T-helper 2 cell treated with Interferon-gamma antibody and Interleukin-4, amounts not matched to agents 5 μg/mL and 100 μg/mL, for 36 hours (primary cell): Measurements from ENCODE around the gene CLIP3.

ENCODE experiments used
- DNase-seq: peaks from one replicate; pipeline ENCODE4 v3.0.0; 2021; ENCODE audit warnings: low spot score
- H3K27ac Mint-ChIP-seq: one replicate; pipeline ENCODE4 v1.8.0; 2021; ENCODE audit warnings: mild to moderate bottlenecking, mixed read lengths
- H3K27me3 Mint-ChIP-seq: one replicate; pipeline ENCODE4 v1.8.0; 2021; ENCODE audit warnings: low read depth, mixed read lengths
- H3K36me3 Mint-ChIP-seq: one replicate; pipeline ENCODE4 v1.8.0; 2021; ENCODE audit warnings: low read depth, mixed read lengths
- H3K4me1 Mint-ChIP-seq: one replicate; pipeline ENCODE4 v1.8.0; 2021; ENCODE audit warnings: low read depth, mixed read lengths
- H3K4me3 Mint-ChIP-seq: one replicate; pipeline ENCODE4 v1.8.0; 2022; ENCODE audit warnings: mild to moderate bottlenecking, moderate library complexity, mixed read lengths
- H3K9me3 Mint-ChIP-seq: one replicate; pipeline ENCODE4 v1.8.0; 2021; ENCODE audit warnings: mixed read lengths

The CLIP3 gene

DNA sequence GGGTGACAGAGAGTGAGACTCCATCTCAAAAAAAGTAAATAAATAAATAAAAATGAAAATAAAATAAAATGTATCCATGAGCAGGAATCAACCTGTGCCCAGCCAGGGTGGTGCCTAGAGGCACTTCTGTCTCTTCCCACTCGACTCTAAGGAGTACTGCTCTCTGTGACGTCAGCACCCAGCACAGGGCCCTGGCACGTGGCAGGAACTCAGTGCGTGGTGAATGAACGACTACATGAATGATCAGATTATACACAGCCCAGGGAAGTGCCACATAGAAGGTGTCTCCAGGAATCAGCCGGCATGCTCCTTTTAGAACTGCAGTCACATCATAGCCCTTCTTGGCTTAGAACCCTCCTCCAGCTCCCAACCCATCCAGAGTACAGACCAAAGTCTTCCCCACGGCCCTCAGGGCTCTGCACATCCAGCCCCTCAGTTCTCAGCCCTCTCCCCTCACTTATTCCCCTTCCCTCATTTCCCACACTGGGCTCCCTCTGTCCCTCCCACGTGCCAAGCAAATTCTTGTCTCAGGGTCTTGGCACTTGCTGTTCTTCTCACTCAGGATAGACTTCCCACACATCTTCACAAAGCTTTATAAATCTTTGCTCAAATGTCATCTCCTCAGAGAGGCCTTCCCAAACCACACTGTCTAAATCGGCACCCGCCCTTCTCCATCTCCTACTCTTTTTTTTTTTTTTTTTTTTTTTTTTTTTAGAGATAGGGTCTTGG is 4.2 kb downstream of the CLIP3 start:
- no peak for DNase-seq
- Mint-ChIP-seq H3K9me3 (no peaks in the 10 kb centered on the region), H3K4me3 (no peak overlapping the region), H3K36me3 (peaks cover 14% of the 10 kb centered on the region), H3K27me3 (no peaks in the 10 kb centered on the region), H3K27ac (peak overlapping the region; percentile 2), H3K4me1 (peaks cover 7% of the 10 kb centered on the region)

DNA sequence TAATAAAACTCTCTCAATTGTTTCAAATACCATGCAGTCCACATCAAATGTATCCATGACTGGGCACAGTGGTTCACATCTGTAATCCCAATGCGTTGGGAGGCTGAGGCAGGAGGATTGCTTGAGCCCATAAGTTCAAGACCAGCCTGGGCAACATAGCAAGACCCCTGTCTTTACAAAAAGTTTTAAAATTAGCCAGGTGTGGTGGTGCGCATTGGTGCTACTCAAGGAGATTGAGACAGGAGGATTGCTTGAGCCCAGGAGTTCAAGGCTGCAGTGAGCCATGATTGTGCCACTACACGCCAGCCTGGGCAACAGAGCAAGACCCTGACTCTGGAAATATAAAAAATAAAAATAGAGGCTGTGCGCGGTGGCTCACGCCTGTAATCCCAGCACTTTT is 5.0 kb downstream of the CLIP3 start:
- Mint-ChIP-seq H3K4me3 (no peak overlapping the region), H3K4me1 (peaks cover 7% of the 10 kb centered on the region), H3K27ac (no peak overlapping the region), H3K27me3 (no peaks in the 10 kb centered on the region), H3K9me3 (no peaks in the 10 kb centered on the region), H3K36me3 (peaks cover 17% of the 10 kb centered on the region)
- DNase-seq, result no peak

DNA sequence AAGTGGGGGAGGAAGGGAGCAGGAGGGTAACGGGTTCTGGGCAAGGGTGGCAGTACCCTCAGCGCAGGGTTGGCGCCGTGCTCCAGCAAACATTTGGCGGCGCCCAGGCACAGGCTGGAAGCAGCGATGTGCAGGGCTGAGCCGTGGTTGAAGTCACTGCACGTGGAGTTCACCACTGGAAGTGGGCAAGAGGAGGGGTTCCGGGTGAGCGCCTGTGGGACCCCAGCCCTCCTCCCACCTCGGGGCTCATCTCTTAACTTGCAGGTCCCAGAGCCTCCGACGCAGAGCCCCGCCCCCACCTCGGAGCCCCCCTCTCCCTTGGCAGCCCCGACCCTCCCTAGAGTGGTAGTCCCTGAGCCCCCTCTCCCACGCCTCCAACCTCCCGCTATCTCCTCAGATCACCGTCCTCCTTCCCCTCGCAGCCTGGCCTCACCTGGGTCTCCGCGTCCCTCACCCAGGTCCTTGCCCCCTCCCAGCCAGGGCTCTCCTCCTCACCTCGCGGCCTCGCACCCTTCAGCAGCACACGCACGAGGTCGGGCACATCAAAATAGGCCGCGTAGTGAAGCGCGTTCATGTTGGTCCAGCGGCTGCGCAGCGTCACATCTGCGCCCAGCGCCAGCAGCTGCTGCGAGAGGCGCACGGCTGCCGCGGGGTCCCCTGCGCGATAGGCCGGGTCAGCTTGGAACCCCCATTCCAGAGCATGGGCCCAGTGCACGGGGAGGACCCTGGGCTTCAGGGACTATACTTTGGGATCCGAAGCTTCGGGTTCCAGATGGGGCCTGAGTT is 6.4 kb downstream of the CLIP3 start:
- Mint-ChIP-seq H3K27ac (no peak overlapping the region), H3K27me3 (no peaks in the 10 kb centered on the region), H3K4me3 (no peak overlapping the region)

DNA sequence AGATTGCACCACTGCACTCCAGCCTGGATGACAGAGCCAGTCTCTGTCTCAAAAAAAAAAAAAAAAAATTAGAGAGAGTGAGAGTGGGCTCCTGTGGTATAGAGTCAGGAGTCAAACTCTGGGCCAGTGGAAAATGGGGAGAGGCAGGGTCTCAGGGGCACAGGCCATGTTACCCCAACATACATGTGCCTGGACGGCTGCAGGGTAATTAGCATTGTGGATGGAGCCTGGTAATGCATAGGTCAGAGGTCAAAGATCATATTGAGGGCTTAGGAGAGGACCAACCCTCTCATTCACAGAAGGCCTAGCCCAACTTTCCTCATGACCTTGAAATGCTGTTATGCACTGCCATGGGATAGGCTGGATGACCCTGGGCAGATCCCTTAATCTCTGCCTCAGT is 7.1 kb downstream of the CLIP3 start:
- Mint-ChIP-seq H3K36me3 (peaks cover 13% of the 10 kb centered on the region), H3K9me3 (no peaks in the 10 kb centered on the region), H3K27me3 (no peaks in the 10 kb centered on the region), H3K4me3 (no peak overlapping the region), H3K4me1 (peaks cover 6% of the 10 kb centered on the region), H3K27ac (no peak overlapping the region)
- no peak for DNase-seq

More for the DNA sequence above, 6.4 kb downstream of the CLIP3 start:
- Mint-ChIP-seq H3K9me3 (no peaks in the 10 kb centered on the region), H3K36me3 (peaks cover 15% of the 10 kb centered on the region), H3K4me1 (peaks cover 6% of the 10 kb centered on the region)
- no peak for DNase-seq

DNA sequence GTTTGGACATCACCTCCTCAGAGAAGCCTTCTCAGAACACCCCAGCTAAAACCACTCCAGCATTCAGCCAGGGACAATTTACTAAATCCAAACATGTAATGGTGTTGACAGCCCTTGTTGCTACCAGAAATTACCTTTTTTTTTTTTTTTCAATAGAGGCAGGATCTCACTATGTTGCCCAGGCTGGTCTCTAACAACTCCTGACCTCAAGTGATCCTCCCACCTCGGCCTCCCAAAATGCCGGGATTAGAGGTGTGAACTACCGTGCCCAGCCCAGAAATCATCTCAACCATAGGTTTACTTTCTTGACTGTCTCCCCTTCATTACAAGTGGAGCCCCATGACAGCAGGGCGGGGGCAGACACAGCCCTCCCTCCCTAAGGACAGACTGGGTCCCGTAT is 9.2 kb downstream of the CLIP3 start:
- no peak for DNase-seq
- Mint-ChIP-seq H3K36me3 (peaks cover 9% of the 10 kb centered on the region), H3K4me3 (no peak overlapping the region), H3K27me3 (no peaks in the 10 kb centered on the region), H3K27ac (no peak overlapping the region), H3K9me3 (no peaks in the 10 kb centered on the region), H3K4me1 (no peaks in the 10 kb centered on the region)

DNA sequence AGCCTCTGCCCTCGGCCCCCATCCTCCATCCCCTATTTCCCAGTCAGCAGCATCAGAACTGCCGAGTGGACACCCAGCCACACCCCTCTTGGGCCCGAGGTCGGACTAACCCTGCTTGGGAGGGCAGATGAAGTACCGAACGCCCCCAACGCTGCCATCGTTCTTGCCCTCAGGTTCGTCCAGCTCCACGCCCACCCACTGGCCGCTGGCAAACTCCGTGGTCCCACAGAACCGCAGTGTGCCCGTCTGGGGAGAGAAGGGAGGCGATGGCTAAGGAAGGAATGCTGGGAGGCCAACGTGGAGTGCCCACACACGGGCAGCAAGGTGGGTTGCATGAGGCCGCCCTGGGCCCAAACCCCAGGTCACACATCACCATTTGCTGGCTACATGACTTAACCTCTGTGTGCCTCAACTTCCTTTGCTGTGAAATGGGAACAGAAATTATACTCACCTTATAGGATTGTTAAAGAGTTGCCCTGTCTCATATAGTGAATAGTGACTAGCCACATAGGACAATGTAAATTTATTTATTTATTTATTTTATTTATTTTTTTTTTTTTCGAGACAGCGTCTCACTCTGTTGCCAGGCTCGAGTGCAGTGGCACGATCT is 13.5 kb downstream of the CLIP3 start:
- Mint-ChIP-seq H3K27ac (no peak overlapping the region), H3K4me3 (no peak overlapping the region)

DNA sequence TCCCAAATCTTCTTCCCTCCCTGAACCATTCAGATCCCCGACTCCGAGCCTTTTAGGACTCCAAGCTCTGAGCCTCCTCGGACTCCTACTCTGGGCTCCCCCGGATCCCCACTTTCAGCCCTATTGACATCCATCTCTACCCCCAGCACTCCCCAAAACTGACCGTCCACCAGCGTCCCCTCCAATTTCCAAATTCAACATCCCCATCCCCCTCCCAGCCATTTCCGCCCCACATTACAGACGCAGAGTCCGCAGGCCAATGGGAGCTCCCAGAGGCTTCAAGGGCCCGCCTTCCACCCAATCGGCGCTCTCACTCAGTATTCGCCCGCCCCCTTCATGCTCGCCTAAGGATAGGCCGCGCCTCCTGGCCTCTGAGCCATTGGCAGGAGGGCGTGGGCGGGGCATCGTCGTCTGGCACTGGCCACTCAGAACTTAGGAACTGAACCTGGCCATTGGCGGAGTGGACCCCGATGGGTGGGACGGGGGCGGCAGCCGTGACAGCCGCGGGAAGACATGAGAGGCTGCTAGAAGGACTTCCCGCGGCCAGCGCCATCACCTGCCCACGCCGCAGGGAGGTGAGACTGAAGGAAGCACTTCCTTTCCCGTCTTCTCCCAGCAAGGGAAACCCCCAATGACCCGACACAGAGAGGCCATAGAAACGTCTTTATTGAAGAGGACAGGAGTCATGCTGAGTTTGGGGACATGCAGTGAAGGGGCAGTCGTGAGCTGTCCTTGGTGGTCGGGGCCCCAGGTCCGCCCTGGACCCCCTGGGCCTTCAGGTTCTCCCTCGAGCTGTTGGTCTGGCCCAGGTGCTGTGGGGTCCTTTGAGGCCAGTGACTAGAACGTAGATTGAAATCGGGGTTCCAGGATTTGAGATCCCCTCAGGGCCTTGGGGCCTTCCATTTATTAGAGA is 18.4 kb downstream of the CLIP3 start, which contains the start of gene ALKBH6:
Gene ALKBH6 (minus strand): TSS at position 202 of the 913 bp plus-strand sequence. CDS start 816 bp downstream, outside the sequence.
- peak within 1 kb of the TSS; percentile 99 for H3K4me3 Mint-ChIP-seq
- H3K27ac Mint-ChIP-seq, result peak within 1 kb of the TSS; percentile 97
- H3K27me3 Mint-ChIP-seq, result no peaks in the 10 kb centered on the region
- H3K36me3 Mint-ChIP-seq, result peaks cover 13% of the 10 kb centered on the region
- peak; percentile 100 for DNase-seq
- H3K9me3 Mint-ChIP-seq, result no peaks in the 10 kb centered on the region
- H3K4me1 Mint-ChIP-seq, result peaks cover 40% of the 10 kb centered on the region

More for the DNA sequence above, 13.5 kb downstream of the CLIP3 start:
- Mint-ChIP-seq H3K4me1 (peaks cover 15% of the 10 kb centered on the region), H3K36me3 (peaks cover 7% of the 10 kb centered on the region), H3K27me3 (no peaks in the 10 kb centered on the region), H3K9me3 (no peaks in the 10 kb centered on the region)
- no peak for DNase-seq

DNA sequence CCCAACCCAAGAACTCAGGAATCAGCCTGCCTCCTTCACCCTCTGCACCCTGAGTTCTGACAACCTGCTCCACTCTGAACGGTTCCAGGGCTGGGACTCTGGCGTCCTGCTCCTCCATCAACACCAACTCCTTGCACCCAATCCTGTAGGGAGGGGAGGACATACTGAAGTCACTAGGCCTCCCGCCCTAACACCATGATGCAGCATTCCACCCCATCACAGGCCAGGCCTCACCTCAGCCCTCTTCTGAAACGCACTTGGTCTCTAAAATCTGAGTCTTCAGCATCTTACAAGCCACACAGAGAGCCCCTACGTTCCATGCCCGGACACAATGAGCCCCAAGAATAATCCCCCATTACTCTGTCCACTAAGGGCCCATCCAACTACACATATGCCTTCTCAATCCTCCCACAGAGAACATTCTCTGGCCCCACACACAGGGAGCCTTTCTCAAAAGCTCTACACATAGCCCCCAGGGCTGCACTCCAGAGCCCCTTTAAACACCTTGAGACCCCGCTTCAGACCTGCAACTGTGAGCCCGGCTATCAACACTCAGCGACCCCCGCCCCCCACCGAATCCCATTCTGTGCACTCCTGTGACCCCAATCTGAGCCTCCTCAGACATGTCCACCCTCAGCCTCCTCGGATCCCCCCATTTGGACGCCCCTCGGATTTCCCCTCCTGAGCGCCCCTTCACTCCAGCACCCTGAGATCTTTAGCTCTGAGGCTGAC is 19.2 kb downstream of the CLIP3 start:
- H3K36me3 Mint-ChIP-seq, result peaks cover 13% of the 10 kb centered on the region
- H3K9me3 Mint-ChIP-seq, result no peaks in the 10 kb centered on the region
- peak overlapping the region; percentile 99 for H3K4me3 Mint-ChIP-seq
- H3K27me3 Mint-ChIP-seq, result no peaks in the 10 kb centered on the region
- H3K4me1 Mint-ChIP-seq, result peaks cover 45% of the 10 kb centered on the region
- no peak for DNase-seq
- H3K27ac Mint-ChIP-seq, result peak overlapping the region; percentile 97

DNA sequence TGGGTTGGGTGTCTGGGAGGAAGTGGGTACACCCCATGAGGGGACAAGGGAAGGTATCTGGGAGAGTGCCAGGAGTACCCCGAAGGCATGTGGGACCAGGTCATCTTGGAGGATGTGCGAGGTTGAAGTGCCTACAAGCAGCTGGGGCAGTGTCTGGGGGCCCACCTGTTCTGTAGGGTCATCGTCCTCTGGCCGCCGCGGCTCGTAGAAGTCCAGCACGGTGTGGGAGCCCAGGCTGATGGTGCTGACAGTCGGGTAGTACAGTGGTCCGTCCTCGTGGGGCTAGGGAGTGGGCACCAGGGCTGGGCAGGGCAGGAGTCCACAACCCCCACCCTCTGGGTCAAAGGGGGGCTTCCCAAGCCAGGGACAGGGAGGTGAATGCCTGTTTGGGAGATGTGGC is 22.3 kb downstream of the CLIP3 start:
- no peak for DNase-seq
- peaks cover 13% of the 10 kb centered on the region for H3K36me3 Mint-ChIP-seq
- no peaks in the 10 kb centered on the region for H3K9me3 Mint-ChIP-seq
- no peaks in the 10 kb centered on the region for H3K27me3 Mint-ChIP-seq
- H3K27ac Mint-ChIP-seq, result no peak overlapping the region
- peaks cover 40% of the 10 kb centered on the region for H3K4me1 Mint-ChIP-seq
- H3K4me3 Mint-ChIP-seq, result peak overlapping the region; percentile 76

DNA sequence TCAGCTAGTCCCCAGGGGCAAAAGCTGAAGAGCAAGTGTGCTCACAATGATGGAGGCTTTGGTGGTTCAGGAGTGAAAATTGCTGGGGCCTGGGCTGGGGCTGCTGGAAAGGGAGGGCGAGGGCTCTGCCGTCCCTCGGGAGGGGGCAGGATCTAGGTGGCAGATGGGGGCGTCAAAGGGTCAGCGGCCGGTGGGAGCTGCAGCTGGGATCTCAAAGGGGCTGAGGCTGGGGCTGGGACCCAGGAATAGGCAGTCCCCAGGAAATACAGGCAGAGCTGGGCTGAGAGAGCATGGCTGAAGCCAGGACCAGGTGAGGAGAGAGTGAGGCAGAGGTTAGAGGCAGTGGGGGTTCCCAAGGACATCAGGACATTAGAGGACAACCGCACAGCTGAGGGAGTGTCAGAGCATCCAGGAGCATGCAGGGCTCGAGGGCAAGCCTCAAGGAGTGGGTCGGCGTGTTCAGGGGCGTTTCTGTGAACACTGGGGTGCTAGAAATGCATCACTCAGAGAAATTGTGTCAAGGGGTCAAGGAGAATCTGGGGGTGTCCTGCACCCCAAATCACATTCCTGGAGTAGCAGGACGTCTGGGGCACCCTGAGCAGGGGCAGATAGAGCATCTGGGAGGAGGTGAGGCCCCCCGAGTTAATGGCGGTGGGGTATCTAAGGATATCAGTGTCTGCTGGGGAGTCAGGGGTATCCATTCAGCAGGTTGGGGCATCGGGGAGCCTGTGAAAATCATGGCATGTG is 22.9 kb downstream of the CLIP3 start:
- Mint-ChIP-seq H3K27me3 (no peaks in the 10 kb centered on the region), H3K27ac (peak overlapping the region; percentile 75), H3K9me3 (no peaks in the 10 kb centered on the region), H3K4me3 (peak overlapping the region; percentile 76), H3K4me1 (peaks cover 35% of the 10 kb centered on the region), H3K36me3 (peaks cover 13% of the 10 kb centered on the region)
- no peak for DNase-seq

DNA sequence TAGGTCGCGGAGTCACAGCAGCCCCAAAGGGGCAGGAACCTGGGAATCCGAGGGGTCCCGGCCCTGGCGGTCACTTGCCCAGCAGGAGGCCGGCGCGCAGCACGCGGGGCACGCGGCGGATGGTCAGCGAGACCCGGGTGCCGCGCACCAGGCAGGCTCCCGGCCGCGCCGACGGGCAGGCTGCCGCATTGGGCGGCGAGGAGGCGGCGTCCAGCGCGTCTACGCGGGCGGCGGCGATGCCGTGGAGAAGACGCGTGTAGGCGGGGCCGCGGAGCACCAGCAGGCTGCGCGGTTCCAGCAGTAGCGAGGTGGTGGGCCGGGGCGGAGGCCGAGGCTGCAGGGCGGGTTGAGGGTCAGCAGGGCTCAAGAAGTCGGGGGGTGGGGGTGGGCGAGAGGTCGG is 23.5 kb downstream of the CLIP3 start:
- Mint-ChIP-seq H3K4me1 (peaks cover 31% of the 10 kb centered on the region), H3K9me3 (no peaks in the 10 kb centered on the region), H3K27me3 (no peaks in the 10 kb centered on the region), H3K36me3 (peaks cover 13% of the 10 kb centered on the region), H3K4me3 (peak overlapping the region; percentile 76), H3K27ac (peak overlapping the region; percentile 75)
- peak; percentile 63 for DNase-seq

DNA sequence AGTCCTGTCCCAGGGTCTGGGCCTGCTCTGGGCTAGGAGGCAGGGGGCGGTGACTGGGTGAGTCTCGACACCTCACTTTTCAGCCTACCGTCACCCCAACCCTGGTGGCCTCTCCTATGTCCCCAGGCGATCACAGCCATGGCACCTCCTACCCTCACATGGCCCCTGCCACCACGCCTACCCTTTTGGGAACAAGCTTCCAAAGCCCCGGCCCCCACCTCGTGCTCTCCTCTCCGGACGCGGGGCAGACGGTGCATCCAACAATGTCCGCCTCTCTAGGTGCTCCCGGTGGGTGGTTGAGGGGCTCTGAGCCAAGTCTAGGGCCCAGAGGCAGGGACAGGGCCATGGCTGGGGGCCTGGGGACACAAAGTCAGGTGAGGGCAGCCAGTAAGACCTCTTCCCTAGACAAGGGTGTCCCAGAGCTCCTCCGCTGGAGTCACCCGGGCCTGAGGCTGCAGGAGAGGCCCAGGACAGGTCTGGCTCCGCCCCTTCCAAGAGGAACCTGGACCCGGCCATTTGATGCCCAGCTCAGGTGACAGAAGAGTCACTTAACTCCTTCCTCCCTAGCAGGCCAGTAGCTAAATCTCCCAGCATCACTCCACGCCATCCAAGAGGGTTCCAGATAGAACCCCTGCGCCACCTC is 24.2 kb downstream of the CLIP3 start, which contains the start of gene SYNE4:
Gene SYNE4 (minus strand): TSS at position 478 of the 643 bp plus-strand sequence. CDS start 132 bp downstream, at position 346.
- DNase-seq, result no peak
- Mint-ChIP-seq H3K9me3 (no peaks in the 10 kb centered on the region), H3K4me1 (peaks cover 24% of the 10 kb centered on the region), H3K4me3 (peak within 1 kb of the TSS; percentile 76), H3K27me3 (no peaks in the 10 kb centered on the region), H3K27ac (peak within 1 kb of the TSS; percentile 75), H3K36me3 (peaks cover 10% of the 10 kb centered on the region)
